Measurements from ENCODE around the gene OBI1. TPM values are rescaled to one million over a fixed set of nuclear protein-coding genes. Genes with fewer than 3 reads are reported as not detected.

Gene OBI1
- total and polyA plus RNA-seq, 10 of the 15 experiments (the other 5 are each of a cell fraction or from before 2014, with no cell fraction given), result 15.5 to 34.2 (median 22.0) TPM

- DNase-seq (ENCODE audit: low read depth, low spot score) (no peak), FAIRE-seq (no peak), ATAC-seq (peak; percentile 16; the same call in 2 of the 3 replicates)
- Histone ChIP-seq H3K4me3 (no peak overlapping the region), H4K20me1 (ENCODE audit: control insufficient read depth, insufficient read depth) (no peaks in the 10 kb centered on the region; the same call in 1 of the 2 replicates), H2AFZ (ENCODE audit: control insufficient read depth, low read depth, low read length) (no peak overlapping the region), H3K36me3 (ENCODE audit: control insufficient read depth in 2 of 2, insufficient read depth in 2 of 2, low read length in 1 of 2) (no peaks in the 10 kb centered on the region; a peak in 1 of 4 replicates), H3K9me3 (replicated peaks; ENCODE audit: control insufficient read depth, insufficient read depth, low read length) (no peaks in the 10 kb centered on the region), H3K27me3 (replicated peaks in 1 of 2; ENCODE audit: control insufficient read depth in 2 of 2, insufficient read depth in 2 of 2, low read length in 1 of 2) (no peaks in the 10 kb centered on the region), H3K9ac (ENCODE audit: control insufficient read depth, insufficient read depth, low read length) (no peak overlapping the region), H3K27ac (ENCODE audit: control insufficient read depth, insufficient read depth) (no peak overlapping the region), H3K4me1 (ENCODE audit: control insufficient read depth, insufficient read depth, low read length) (no peaks in the 10 kb centered on the region), H3K79me2 (ENCODE audit: control insufficient read depth, insufficient read depth, low read length) (peaks cover 68% of the 10 kb centered on the region), H3K4me2 (ENCODE audit: control insufficient read depth, insufficient read depth) (no peak overlapping the region)
- WGBS (ENCODE audit: insufficient coverage, insufficient replicate concordance, low lambda C conversion rate, missing lambda C conversion rate), result 55% methylated on average over 3 of the region's 3 CpGs
- ChIA-PET CTCF (interaction anchor here (1.5 kb wide), 1 partner anchor 14 kb away, joined by 3 read pairs; no protein-coding TSS in a partner anchor), SMC1A (ENCODE audit: uncharacterized antibody, unreplicated experiment) (no interaction called here), RAD21 (ENCODE audit: unreplicated experiment) (no interaction called here), POLR2A (no interaction called here)
- no TSS peak for BruUV-seq (replicated peaks)
- intact Hi-C loops (cut with micrococcal nuclease; ENCODE audit: unreplicated experiment), result loop anchor here (10.0 kb wide), 1 partner anchor 405 kb away; no protein-coding TSS in a partner anchor
- in situ Hi-C loops (cut with MboI), result loop anchor here (25.0 kb wide), 1 partner anchor 1638 kb away; no protein-coding TSS in a partner anchor
- TF ChIP-seq SIN3A (IDR thresholded peaks at IDR 0.05; ENCODE audit: low read depth, low read length) (no peak), EP300 (IDR thresholded peaks at IDR 0.05; ENCODE audit: borderline replicate concordance in 1 of 2, control insufficient read depth in 1 of 2, low read depth in 2 of 2, low read length in 2 of 2) (no peak), MYC (IDR thresholded peaks at IDR 0.05; ENCODE audit: insufficient read depth, insufficient read length, insufficient replicate concordance, low read length, severe bottlenecking) (no peak), IRF3 (IDR thresholded peaks at IDR 0.05) (no peak), TAF1 (IDR thresholded peaks at IDR 0.05; ENCODE audit: borderline replicate concordance, low read depth, low read length) (no peak), MXI1 (IDR thresholded peaks at IDR 0.05; ENCODE audit: low read depth, low read length) (no peak), KDM1A (IDR thresholded peaks at IDR 0.05; ENCODE audit: borderline replicate concordance) (no peak), SIX5 (IDR thresholded peaks at IDR 0.05; ENCODE audit: low read depth, low read length, severe bottlenecking) (no peak), ATF7 (IDR thresholded peaks at IDR 0.05; ENCODE audit: low read depth) (no peak), MAX (IDR thresholded peaks at IDR 0.05; ENCODE audit: low read depth, low read length) (no peak), STAT1 (conservative IDR thresholded peaks at IDR 0.05) (no peak), CTCF (IDR thresholded peaks at IDR 0.05 in 2 of 3, conservative IDR thresholded peaks at IDR 0.05 in 1 of 3; ENCODE audit: control insufficient read depth in 2 of 3, extremely low read depth in 1 of 3, insufficient read depth in 1 of 3, low read depth in 3 of 3, low read length in 3 of 3) (no peak), USF2 (IDR thresholded peaks at IDR 0.05; ENCODE audit: borderline replicate concordance, low read depth, low read length) (no peak), ZBTB11 (CRISPR knock-in tag; IDR thresholded peaks at IDR 0.05) (no peak), NFYA (IDR thresholded peaks at IDR 0.05; ENCODE audit: borderline replicate concordance, low read depth, low read length) (no peak)
Measured at GRCh38 chr13:78649997-78650716, 8.8 kb downstream of the OBI1 start.
